Fibroblast of lung (primary cell): ENCODE results near the gene ANKRD53. TPM values are rescaled to one million over a fixed set of nuclear protein-coding genes. Genes with fewer than 3 reads are reported as not detected.

Source experiments
- DNase-seq, 2 donors: peaks; one replicate each; pipeline versions ENCODE4 v3.0.0 to v3.0.0-alpha.2; 2010; ENCODE audit warnings: low read depth in 2 of 2
- H2AFZ ChIP-seq: 2 replicates; pipeline ENCODE4 v1.5.1; 2012; ENCODE audit warnings: low read length, control low read depth, inconsistent platforms
- H3K27ac ChIP-seq: 2 replicates; pipeline ENCODE4 v1.5.1; 2011; ENCODE audit warnings: low read length, control low read depth; ENCODE audit not compliant: insufficient read depth
- H3K27me3 ChIP-seq: 2 replicates; pipeline ENCODE4 v1.5.1; 2011; ENCODE audit warnings: mild to moderate bottlenecking, low read length; ENCODE audit not compliant: control insufficient read depth, insufficient read depth
- H3K36me3 ChIP-seq: 2 replicates; pipeline ENCODE4 v1.5.1; 2011; ENCODE audit warnings: low read length; ENCODE audit not compliant: control insufficient read depth, insufficient read depth
- H3K4me1 ChIP-seq: 2 replicates; pipeline ENCODE4 v1.5.1; 2011; ENCODE audit warnings: low read length; ENCODE audit not compliant: control insufficient read depth, insufficient read depth; ENCODE audit errors: extremely low read depth
- H3K4me2 ChIP-seq: 2 replicates; pipeline ENCODE4 v1.5.1; 2011; ENCODE audit warnings: low read length, control low read depth; ENCODE audit not compliant: insufficient read depth; ENCODE audit errors: extremely low read depth
- H3K4me3 ChIP-seq, 4 experiments: fragments of 200-600 bp in 1 of 4; sonication (generic) in 1 of 4; replicated peaks in 1 of 4; 2 replicates each; pipeline ENCODE4 v1.5.1; 2011 to 2016; ENCODE audit warnings: low read length in 4 of 4, low read depth in 3 of 4, mild to moderate bottlenecking in 3 of 4, control low read depth in 2 of 4, inconsistent platforms in 1 of 4, mixed read lengths in 1 of 4; ENCODE audit not compliant: insufficient read depth in 1 of 4; ENCODE audit errors: control extremely low read depth in 1 of 4
- H3K79me2 ChIP-seq: 2 replicates; pipeline ENCODE4 v1.5.1; 2012; ENCODE audit warnings: mild to moderate bottlenecking, low read length, inconsistent platforms; ENCODE audit not compliant: control insufficient read depth, insufficient read depth
- H3K9ac ChIP-seq: 2 replicates; pipeline ENCODE4 v1.5.1; 2011; ENCODE audit warnings: mild to moderate bottlenecking, low read length, control low read depth; ENCODE audit not compliant: insufficient read depth
- H3K9me3 ChIP-seq: 2 replicates; pipeline ENCODE4 v1.5.1; 2012; ENCODE audit warnings: low read depth, low read length; ENCODE audit not compliant: control insufficient read depth, insufficient read depth
- H4K20me1 ChIP-seq: 2 replicates; pipeline ENCODE4 v1.5.1; 2011; ENCODE audit warnings: low read length; ENCODE audit not compliant: control insufficient read depth, insufficient read depth; ENCODE audit errors: extremely low read depth
- EZH2 ChIP-seq: IDR thresholded peaks from 2 replicates; pipeline ENCODE4 v1.5.1; 2012; ENCODE audit warnings: low read length, control low read depth, mild to moderate bottlenecking; ENCODE audit errors: missing control alignments
- polyA minus RNA-seq: library from RNA; depleted of rRNA, polyadenylated mRNA; stranded (reverse); fragments of >200 nt; gene quantifications from 2 replicates; pipeline ENCODE4 v1.2.3, GENCODE V29; 2011; ENCODE audit warnings: low replicate concordance
- polyA plus RNA-seq, 2 donors: library from polyadenylated mRNA; depleted of rRNA in 1 of 2; stranded (reverse) in 1 of 2; unstranded in 1 of 2; fragments of >200 nt; gene quantifications; 2 replicates each; pipeline ENCODE4 v1.2.1, GENCODE V29; 2011 to 2012; ENCODE audit warnings: missing spikeins in 1 of 2
- total RNA-seq: library from RNA; depleted of rRNA; stranded (reverse); fragments of >200 nt; gene quantifications from 2 replicates; pipeline ENCODE4 v1.2.1, GENCODE V29; 2014
- TF ChIP-seq, protein P1 (sequence below), 2 donors: IDR thresholded peaks in 1 of 2; conservative IDR thresholded peaks in 1 of 2; 1 replicate in 1 of 2; 2 replicates in 1 of 2; pipeline ENCODE4 v1.5.1; 2011 to 2012; ENCODE audit warnings: low read length in 2 of 2, control low read depth in 1 of 2, inconsistent platforms in 1 of 2, low read depth in 1 of 2, mild to moderate bottlenecking in 1 of 2

Gene ANKRD53, protein sequence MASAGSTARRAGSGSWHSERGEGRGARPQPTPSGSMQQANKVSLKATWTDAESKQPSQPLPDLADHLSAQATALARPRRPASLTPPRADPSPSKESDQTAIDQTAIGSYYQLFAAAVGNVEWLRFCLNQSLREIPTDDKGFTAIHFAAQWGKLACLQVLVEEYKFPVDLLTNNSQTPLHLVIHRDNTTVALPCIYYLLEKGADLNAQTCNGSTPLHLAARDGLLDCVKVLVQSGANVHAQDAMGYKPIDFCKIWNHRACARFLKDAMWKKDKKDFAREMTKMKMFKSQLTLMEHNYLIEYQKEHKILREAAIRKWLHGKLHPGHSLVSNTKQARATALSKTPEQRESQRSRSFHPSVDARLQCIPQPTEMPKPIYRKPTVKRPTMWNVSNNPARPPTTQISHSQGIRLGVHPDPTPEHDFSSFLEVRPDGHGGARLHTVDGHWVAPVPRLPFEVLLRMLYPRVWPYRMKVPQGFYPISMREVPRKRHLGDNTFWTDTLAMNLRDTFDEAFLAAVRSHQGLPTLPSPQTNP
- total RNA-seq (0.26 and 1.3 TPM in 2 replicates), polyA plus RNA-seq (0.58 and 2.0 TPM in 2 replicates), polyA minus RNA-seq (0.55 and 10.7 TPM in 2 replicates)
- 1.4 and 3.0 TPM in 2 replicates for polyA plus RNA-seq (2012)

DNA sequence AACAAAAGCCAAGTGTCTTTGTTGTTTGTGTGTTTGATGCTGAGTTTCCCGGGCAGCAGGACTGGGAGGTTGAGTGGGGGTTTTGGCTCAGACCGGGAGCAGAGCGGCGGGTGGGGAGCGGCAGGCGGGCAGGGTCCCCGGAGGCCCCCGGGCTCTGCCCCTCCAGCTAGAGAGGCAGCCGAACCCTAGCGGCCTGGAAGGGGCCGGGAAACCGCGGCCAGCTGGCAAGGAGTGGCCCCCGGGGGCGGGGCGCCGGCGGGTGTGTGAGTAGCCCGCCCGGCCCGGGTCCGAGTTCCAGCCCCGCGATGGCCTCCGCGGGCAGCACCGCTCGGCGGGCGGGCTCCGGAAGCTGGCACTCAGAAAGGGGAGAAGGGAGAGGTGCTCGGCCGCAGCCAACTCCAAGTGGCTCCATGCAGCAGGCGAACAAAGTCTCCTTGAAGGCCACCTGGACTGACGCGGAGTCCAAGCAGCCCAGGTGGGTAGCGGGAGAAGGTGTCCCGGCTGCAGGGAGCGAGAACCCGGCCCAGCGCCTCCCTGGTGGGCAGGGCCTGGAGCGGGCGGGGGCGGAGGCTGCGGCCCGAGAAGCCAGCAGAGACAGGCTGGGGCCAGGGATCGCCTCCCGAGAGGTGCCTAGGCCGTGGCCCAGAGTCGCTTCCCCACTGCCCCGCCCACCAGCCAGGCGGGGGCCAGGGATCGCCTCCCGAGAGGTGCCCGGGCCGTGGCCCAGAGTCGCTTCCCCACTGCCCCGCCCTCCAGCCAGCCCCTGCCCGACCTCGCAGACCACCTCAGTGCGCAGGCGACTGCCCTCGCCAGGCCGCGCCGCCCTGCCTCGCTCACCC lies at the start of gene ANKRD53:
TSS of gene ANKRD53 (plus strand) at position 290 of the 839 bp plus-strand sequence. CDS start at position 306, 16 bp downstream.
- no peaks in the 10 kb centered on the region for H3K79me2 ChIP-seq
- H2AFZ ChIP-seq: peak within 1 kb of the TSS; percentile 87

DNA sequence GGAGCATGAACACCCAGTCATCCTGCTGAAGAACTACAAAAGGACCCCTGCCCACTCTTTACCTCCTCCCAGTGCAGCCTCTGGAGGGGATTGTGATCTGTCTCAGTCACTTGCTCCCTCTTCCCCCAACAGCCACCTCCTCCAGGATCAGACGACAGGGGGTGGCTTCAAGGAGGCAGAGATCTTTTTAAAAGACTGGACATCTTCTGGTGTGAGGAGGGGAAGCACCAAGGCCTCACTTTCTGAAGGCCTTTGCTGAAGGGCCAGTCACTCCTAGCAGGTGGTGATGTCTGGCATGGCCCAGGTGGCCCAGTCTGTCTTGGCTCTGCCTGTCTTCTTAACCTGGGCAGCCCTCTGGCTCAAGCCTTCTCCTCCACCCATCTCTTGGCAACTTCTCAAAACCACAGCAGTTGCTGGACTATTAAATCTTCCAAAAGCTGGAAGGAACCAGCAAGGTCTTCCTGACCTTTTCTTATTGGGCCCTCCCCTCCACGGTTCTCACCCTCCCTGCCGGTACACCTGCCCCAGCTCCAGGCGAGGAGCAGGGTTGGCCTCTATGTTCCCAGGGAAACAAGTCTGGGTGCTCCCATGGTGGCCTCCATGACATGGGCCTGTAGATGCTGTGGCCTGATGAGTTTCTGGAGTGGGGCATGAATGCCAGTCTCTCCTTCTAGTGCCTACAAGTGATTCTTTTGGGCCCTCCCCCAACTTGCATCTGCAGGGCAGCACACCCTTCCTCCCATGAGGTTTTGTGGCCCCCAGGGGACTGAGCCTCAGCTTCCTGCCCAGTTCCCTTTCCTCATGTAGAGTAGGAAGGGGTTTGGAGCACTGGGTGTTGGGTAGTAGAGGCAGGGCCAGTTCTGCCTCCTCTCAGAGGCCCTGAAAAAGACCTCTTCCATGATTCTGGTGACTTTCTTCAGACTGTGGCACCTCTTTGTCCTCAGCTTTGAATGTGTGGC lies 47.8 kb upstream of the ANKRD53 start:
- TF ChIP-seq, protein P1, sequence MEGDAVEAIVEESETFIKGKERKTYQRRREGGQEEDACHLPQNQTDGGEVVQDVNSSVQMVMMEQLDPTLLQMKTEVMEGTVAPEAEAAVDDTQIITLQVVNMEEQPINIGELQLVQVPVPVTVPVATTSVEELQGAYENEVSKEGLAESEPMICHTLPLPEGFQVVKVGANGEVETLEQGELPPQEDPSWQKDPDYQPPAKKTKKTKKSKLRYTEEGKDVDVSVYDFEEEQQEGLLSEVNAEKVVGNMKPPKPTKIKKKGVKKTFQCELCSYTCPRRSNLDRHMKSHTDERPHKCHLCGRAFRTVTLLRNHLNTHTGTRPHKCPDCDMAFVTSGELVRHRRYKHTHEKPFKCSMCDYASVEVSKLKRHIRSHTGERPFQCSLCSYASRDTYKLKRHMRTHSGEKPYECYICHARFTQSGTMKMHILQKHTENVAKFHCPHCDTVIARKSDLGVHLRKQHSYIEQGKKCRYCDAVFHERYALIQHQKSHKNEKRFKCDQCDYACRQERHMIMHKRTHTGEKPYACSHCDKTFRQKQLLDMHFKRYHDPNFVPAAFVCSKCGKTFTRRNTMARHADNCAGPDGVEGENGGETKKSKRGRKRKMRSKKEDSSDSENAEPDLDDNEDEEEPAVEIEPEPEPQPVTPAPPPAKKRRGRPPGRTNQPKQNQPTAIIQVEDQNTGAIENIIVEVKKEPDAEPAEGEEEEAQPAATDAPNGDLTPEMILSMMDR (conservative IDR thresholded peaks at IDR 0.05 in 1 of 2, IDR thresholded peaks at IDR 0.05 in 1 of 2; ENCODE audit: low read depth in 1 of 2, low read length in 2 of 2): no peak
- TF ChIP-seq EZH2: no peak
- Histone ChIP-seq H3K4me3 (no peak overlapping the region), H3K36me3 (no peaks in the 10 kb centered on the region), H3K4me2 (no peak overlapping the region), H3K9me3 (no peaks in the 10 kb centered on the region), H4K20me1 (no peaks in the 10 kb centered on the region), H3K27ac (no peak overlapping the region), H3K4me1 (no peaks in the 10 kb centered on the region), H3K79me2 (no peaks in the 10 kb centered on the region), H3K9ac (no peak overlapping the region), H2AFZ (no peak overlapping the region), H3K27me3 (no peaks in the 10 kb centered on the region)
- no peak for DNase-seq

More for the DNA sequence above, at the start of gene ANKRD53:
- H3K9ac ChIP-seq: peak within 1 kb of the TSS; percentile 63
- H3K4me2 ChIP-seq: peak within 1 kb of the TSS; percentile 97
- H3K4me1 ChIP-seq: peaks cover 6% of the 10 kb centered on the region
- DNase-seq: peak; percentile 29 to 45
- no peaks in the 10 kb centered on the region for H3K27me3 ChIP-seq
- H3K27ac ChIP-seq: peak within 1 kb of the TSS; percentile 96
- peak within 1 kb of the TSS; percentile 57 to 73 (median 63) for H3K4me3 ChIP-seq
- TF ChIP-seq, protein P1 (conservative IDR thresholded peaks at IDR 0.05 in 1 of 2, IDR thresholded peaks at IDR 0.05 in 1 of 2; ENCODE audit: low read depth in 1 of 2, low read length in 2 of 2): no peak
- TF ChIP-seq EZH2: no peak
- H3K9me3 ChIP-seq: no peaks in the 10 kb centered on the region
- no peaks in the 10 kb centered on the region for H4K20me1 ChIP-seq
- no peaks in the 10 kb centered on the region for H3K36me3 ChIP-seq
